GM12878 (cell line): Measurements from ENCODE around the gene PRKRA.

Experiments used
- IRF4 ChIP-seq: IDR thresholded peaks from 2 replicates; pipeline ENCODE4 v1.6.1; 2011; ENCODE audit warnings: low read depth, low read length
- TF ChIP-seq, protein P1 (sequence below), 3 experiments: IDR thresholded peaks in 2 of 3; conservative IDR thresholded peaks in 1 of 3; 2 replicates each; pipeline ENCODE4 v1.5.1; 2011; ENCODE audit warnings: low read depth in 3 of 3, low read length in 3 of 3, mild to moderate bottlenecking in 3 of 3, control low read depth in 2 of 3, moderate library complexity in 2 of 3, inconsistent platforms in 1 of 3, mixed read lengths in 1 of 3; ENCODE audit not compliant: control insufficient read depth in 2 of 3, insufficient read depth in 1 of 3; ENCODE audit errors: extremely low read depth in 1 of 3

GRCh38 chr2:178395941-178396570, 54.9 kb downstream of the PRKRA start:
- TF ChIP-seq IRF4, result no peak
- TF ChIP-seq, protein P1, sequence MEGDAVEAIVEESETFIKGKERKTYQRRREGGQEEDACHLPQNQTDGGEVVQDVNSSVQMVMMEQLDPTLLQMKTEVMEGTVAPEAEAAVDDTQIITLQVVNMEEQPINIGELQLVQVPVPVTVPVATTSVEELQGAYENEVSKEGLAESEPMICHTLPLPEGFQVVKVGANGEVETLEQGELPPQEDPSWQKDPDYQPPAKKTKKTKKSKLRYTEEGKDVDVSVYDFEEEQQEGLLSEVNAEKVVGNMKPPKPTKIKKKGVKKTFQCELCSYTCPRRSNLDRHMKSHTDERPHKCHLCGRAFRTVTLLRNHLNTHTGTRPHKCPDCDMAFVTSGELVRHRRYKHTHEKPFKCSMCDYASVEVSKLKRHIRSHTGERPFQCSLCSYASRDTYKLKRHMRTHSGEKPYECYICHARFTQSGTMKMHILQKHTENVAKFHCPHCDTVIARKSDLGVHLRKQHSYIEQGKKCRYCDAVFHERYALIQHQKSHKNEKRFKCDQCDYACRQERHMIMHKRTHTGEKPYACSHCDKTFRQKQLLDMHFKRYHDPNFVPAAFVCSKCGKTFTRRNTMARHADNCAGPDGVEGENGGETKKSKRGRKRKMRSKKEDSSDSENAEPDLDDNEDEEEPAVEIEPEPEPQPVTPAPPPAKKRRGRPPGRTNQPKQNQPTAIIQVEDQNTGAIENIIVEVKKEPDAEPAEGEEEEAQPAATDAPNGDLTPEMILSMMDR (IDR thresholded peaks at IDR 0.05 in 2 of 3, conservative IDR thresholded peaks at IDR 0.05 in 1 of 3; ENCODE audit: control insufficient read depth in 2 of 3, extremely low read depth in 1 of 3, insufficient read depth in 1 of 3, low read depth in 3 of 3, low read length in 3 of 3), result no peak
